ENCODE results near the gene PRR5. TPM values are rescaled to one million over a fixed set of nuclear protein-coding genes. Genes with fewer than 3 reads are reported as not detected.
A peak's percentile ranks its signal among the peaks of the same experiment; 100 is the strongest.

PRR5 gene
- total and polyA plus RNA-seq, 2 of the 13 experiments (the other 11 are each of a cell fraction or from before 2014, with no cell fraction given) = 11.6 to 27.5 TPM

DNA sequence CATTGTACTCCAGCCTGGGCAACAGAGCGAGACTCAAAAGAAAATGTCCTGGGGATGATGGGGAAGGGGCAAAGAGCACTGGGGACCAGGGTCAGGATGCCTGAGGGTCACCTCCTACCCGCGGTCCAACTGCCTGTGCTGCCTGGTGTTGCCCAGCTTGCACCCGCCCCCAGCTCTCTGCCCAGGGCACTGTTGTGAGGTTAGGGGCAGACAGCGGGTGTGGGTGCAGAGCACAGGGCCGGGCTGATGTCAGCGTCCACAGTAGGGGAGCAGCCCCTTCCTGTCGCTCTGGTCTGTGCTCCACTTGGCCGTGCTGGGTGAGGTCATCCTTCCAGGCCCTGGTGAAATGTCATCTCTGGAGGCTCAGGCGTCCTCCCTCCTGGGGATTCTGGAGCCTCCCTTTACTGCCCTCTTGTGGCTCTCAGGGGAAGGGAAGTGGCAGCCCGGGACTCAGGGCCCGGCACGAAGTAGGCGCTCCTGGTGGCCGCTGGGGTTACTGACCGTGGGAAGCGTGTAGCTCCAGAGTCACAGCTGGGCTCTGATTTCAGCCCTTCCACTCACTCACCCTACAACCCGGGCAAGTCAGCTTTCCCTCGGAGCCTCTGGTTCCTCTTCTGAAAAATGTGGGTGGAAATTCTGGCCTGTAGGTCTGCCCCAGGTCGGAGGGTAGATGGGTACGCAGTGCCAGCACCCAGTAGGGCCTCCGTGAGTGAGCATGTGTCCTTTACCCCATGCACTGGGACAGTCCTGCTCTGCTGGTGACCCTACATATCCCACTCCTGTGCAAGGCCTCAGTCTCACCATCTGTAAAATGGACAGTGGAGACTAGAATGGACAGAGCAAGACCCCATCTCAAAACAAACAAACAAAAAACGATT lies 17.3 kb upstream of the PRR5 start (continued):
- peak; percentile 72 for TF ChIP-seq STAG1 (CRISPR knock-in tag; IDR thresholded peaks at IDR 0.05)
- no peak for TF ChIP-seq GABPA (IDR thresholded peaks at IDR 0.05; ENCODE audit: low read depth, low read length)
- TF ChIP-seq GABPA (CRISPR knock-in tag; IDR thresholded peaks at IDR 0.05; ENCODE audit: low read depth) = peak; percentile 42; the same call in 1 of the 2 replicates
- TF ChIP-seq ZNF263 (CRISPR knock-in tag; IDR thresholded peaks at IDR 0.05) = peak; percentile 96
- peak; percentile 99 for TF ChIP-seq XRCC5 (optimal IDR thresholded peaks at IDR 0.05; ENCODE audit: low read length)
- TF ChIP-seq HNF4A (CRISPR knock-in tag; IDR thresholded peaks at IDR 0.05) = peak; percentile 13; the same call in 1 of the 2 replicates
- TF ChIP-seq ZNF350 (CRISPR knock-in tag; IDR thresholded peaks at IDR 0.05; ENCODE audit: borderline replicate concordance, low read depth) = peak; percentile 57; the same call in 1 of the 2 replicates
- TF ChIP-seq, protein P1, sequence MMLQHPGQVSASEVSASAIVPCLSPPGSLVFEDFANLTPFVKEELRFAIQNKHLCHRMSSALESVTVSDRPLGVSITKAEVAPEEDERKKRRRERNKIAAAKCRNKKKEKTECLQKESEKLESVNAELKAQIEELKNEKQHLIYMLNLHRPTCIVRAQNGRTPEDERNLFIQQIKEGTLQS (CRISPR knock-in tag; IDR thresholded peaks at IDR 0.05) = peak; percentile 90
- TF ChIP-seq ZNF781 (CRISPR knock-in tag; IDR thresholded peaks at IDR 0.05; ENCODE audit: borderline replicate concordance, not compliant biosample characterization) = no peak
- TF ChIP-seq BORCS8-MEF2B (CRISPR knock-in tag; IDR thresholded peaks at IDR 0.05) = no peak
- TF ChIP-seq MEIS1 (CRISPR knock-in tag; IDR thresholded peaks at IDR 0.05; ENCODE audit: borderline replicate concordance) = no peak
- TF ChIP-seq ZNF724P (CRISPR knock-in tag; IDR thresholded peaks at IDR 0.05; ENCODE audit: borderline replicate concordance) = no peak
- peak; percentile 63 for TF ChIP-seq ELF3 (CRISPR knock-in tag; IDR thresholded peaks at IDR 0.05)
- TF ChIP-seq, protein P2, sequence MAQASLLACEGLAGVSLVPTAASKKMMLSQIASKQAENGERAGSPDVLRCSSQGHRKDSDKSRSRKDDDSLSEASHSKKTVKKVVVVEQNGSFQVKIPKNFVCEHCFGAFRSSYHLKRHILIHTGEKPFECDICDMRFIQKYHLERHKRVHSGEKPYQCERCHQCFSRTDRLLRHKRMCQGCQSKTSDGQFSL (CRISPR knock-in tag; IDR thresholded peaks at IDR 0.05) = no peak
- TF ChIP-seq ZNF879 (CRISPR knock-in tag; IDR thresholded peaks at IDR 0.05) = no peak
- TF ChIP-seq POLR2G (IDR thresholded peaks at IDR 0.05; ENCODE audit: low read depth, low read length) = no peak
- peak; percentile 44; the same call in 1 of the 2 replicates for TF ChIP-seq ZNF580 (CRISPR knock-in tag; IDR thresholded peaks at IDR 0.05; ENCODE audit: borderline replicate concordance, low read depth)
- peak; percentile 20; the same call in 1 of the 2 replicates for TF ChIP-seq ZSCAN21 (CRISPR knock-in tag; IDR thresholded peaks at IDR 0.05; ENCODE audit: borderline replicate concordance)
- no peak for TF ChIP-seq TCF7L2 (IDR thresholded peaks at IDR 0.05; ENCODE audit: low read depth, low read length)
- TF ChIP-seq ZHX1 (CRISPR knock-in tag; IDR thresholded peaks at IDR 0.05; ENCODE audit: low read depth) = 0 out of 2 replicates have a peak, but pooled peaks have one; percentile 48
- peak; percentile 56 for TF ChIP-seq U2AF1 (optimal IDR thresholded peaks at IDR 0.05; ENCODE audit: low read depth, low read length)
- TF ChIP-seq ZSCAN9 (CRISPR knock-in tag; IDR thresholded peaks at IDR 0.05; ENCODE audit: borderline replicate concordance) = no peak
- no peak for TF ChIP-seq ZNF180 (CRISPR knock-in tag; IDR thresholded peaks at IDR 0.05; ENCODE audit: borderline replicate concordance, low read depth)
- TF ChIP-seq, protein P3, sequence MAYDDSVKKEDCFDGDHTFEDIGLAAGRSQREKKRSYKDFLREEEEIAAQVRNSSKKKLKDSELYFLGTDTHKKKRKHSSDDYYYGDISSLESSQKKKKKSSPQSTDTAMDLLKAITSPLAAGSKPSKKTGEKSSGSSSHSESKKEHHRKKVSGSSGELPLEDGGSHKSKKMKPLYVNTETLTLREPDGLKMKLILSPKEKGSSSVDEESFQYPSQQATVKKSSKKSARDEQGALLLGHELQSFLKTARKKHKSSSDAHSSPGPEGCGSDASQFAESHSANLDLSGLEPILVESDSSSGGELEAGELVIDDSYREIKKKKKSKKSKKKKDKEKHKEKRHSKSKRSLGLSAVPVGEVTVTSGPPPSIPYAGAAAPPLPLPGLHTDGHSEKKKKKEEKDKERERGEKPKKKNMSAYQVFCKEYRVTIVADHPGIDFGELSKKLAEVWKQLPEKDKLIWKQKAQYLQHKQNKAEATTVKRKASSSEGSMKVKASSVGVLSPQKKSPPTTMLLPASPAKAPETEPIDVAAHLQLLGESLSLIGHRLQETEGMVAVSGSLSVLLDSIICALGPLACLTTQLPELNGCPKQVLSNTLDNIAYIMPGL (CRISPR knock-in tag; IDR thresholded peaks at IDR 0.05; ENCODE audit: borderline replicate concordance in 1 of 2, low read depth in 1 of 2) = peak; percentile 80 to 85
